Nephron (organoid): ENCODE data around the gene CPXM2.

Experiments
- H3K27ac Mint-ChIP-seq, 3 experiments: 2 replicates each; pipeline ENCODE4 v1.8.0; 2020; ENCODE audit warnings: mixed read lengths in 3 of 3, mild to moderate bottlenecking in 2 of 3, moderate library complexity in 1 of 3
- H3K27me3 Mint-ChIP-seq: 2 replicates; pipeline ENCODE4 v1.8.0; 2021; ENCODE audit warnings: low read depth, mild to moderate bottlenecking, moderate library complexity, mixed read lengths
- H3K36me3 Mint-ChIP-seq: 2 replicates; pipeline ENCODE4 v1.8.0; 2020; ENCODE audit warnings: low read depth, mixed read lengths
- H3K4me1 Mint-ChIP-seq: 2 replicates; pipeline ENCODE4 v1.8.0; 2020; ENCODE audit warnings: mixed read lengths
- H3K4me3 Mint-ChIP-seq, 3 experiments: 2 replicates each; pipeline ENCODE4 v1.8.0; 2020; ENCODE audit warnings: mild to moderate bottlenecking in 3 of 3, mixed read lengths in 3 of 3, moderate library complexity in 2 of 3
- H3K9me3 Mint-ChIP-seq: 2 replicates; pipeline ENCODE4 v1.8.0; 2020; ENCODE audit warnings: mixed read lengths
- TF ChIP-seq, protein P1 (sequence below), 3 experiments: fragments of 200-600 bp; sonication (generic); IDR thresholded peaks; one replicate each; pipeline ENCODE4 v1.5.0; 2021; ENCODE audit warnings: antibody characterized with exemption in 3 of 3; ENCODE audit not compliant: unreplicated experiment in 3 of 3

The CPXM2 gene

DNA sequence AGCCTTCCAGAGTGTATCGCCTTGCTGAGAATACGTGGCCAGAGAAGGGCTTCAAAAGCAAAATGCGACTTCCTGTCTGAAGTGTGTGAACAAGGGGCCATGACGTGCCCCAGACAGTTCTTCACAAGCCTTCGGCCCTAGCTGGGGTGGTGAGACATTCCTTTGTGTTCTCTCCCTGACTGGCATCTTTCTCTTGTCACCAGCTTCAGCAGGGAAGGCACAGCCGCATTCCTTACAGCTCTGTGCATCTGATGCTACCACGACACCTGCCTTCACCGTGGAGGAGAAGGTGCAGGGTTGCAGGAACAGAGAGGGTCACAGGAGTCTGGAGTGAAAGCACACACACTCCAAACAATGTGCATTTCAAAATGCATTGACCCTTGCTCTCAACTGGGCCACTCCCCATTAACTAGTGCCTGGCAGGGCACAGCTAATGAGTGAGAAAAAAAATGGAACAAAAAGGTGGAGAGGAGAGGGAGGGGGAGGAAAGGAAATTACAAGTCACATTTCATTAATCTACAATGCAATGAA is 132.0 kb downstream of the CPXM2 start:
- H3K4me1 Mint-ChIP-seq: peaks cover 4% of the 10 kb centered on the region
- TF ChIP-seq, protein P1, sequence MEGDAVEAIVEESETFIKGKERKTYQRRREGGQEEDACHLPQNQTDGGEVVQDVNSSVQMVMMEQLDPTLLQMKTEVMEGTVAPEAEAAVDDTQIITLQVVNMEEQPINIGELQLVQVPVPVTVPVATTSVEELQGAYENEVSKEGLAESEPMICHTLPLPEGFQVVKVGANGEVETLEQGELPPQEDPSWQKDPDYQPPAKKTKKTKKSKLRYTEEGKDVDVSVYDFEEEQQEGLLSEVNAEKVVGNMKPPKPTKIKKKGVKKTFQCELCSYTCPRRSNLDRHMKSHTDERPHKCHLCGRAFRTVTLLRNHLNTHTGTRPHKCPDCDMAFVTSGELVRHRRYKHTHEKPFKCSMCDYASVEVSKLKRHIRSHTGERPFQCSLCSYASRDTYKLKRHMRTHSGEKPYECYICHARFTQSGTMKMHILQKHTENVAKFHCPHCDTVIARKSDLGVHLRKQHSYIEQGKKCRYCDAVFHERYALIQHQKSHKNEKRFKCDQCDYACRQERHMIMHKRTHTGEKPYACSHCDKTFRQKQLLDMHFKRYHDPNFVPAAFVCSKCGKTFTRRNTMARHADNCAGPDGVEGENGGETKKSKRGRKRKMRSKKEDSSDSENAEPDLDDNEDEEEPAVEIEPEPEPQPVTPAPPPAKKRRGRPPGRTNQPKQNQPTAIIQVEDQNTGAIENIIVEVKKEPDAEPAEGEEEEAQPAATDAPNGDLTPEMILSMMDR (IDR thresholded peaks at IDR 0.05; ENCODE audit: unreplicated experiment in 3 of 3): no peak
- no peak overlapping the region for H3K4me3 Mint-ChIP-seq
- H3K36me3 Mint-ChIP-seq: no peaks in the 10 kb centered on the region
- no peaks in the 10 kb centered on the region for H3K9me3 Mint-ChIP-seq
- H3K27me3 Mint-ChIP-seq: peaks cover 90% of the 10 kb centered on the region
- H3K27ac Mint-ChIP-seq: no peak overlapping the region

DNA sequence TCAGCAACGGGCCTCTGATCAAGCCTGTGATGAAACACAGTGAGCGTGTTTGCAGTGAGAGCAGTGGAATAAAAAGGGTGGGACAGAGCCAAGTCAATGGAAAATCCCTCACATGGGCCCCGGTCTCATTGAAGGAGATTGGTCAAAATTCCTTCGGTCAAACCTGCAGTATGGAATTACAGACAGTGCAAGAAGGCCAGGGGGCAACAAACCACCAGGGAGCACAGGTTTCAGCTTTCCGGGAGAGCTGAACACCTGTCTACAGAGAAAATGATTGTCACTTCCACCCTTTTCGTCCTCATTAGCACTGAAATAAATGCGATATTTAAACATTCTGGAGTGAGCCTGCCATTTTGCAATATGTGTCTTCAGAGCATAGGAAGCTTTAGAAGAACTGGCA is 132.6 kb downstream of the CPXM2 start:
- no peaks in the 10 kb centered on the region for H3K9me3 Mint-ChIP-seq
- H3K4me3 Mint-ChIP-seq: no peak overlapping the region
- TF ChIP-seq, protein P1 (IDR thresholded peaks at IDR 0.05; ENCODE audit: unreplicated experiment in 3 of 3): no peak
- H3K36me3 Mint-ChIP-seq: no peaks in the 10 kb centered on the region
- H3K27ac Mint-ChIP-seq: no peak overlapping the region
- peaks cover 92% of the 10 kb centered on the region for H3K27me3 Mint-ChIP-seq
- peaks cover 4% of the 10 kb centered on the region for H3K4me1 Mint-ChIP-seq

GRCh38 chr10:123757853-123758252 is 133.8 kb downstream of the CPXM2 start:
- Mint-ChIP-seq H3K4me1 (peaks cover 4% of the 10 kb centered on the region), H3K9me3 (no peaks in the 10 kb centered on the region), H3K36me3 (no peaks in the 10 kb centered on the region), H3K27me3 (peaks cover 92% of the 10 kb centered on the region), H3K4me3 (no peak overlapping the region), H3K27ac (no peak overlapping the region)
- TF ChIP-seq, protein P1 (IDR thresholded peaks at IDR 0.05; ENCODE audit: unreplicated experiment in 3 of 3): no peak

- H3K4me1 Mint-ChIP-seq: peaks cover 4% of the 10 kb centered on the region
- H3K36me3 Mint-ChIP-seq: peaks cover 4% of the 10 kb centered on the region
- no peak overlapping the region for H3K27ac Mint-ChIP-seq
- H3K4me3 Mint-ChIP-seq: no peak overlapping the region
- TF ChIP-seq, protein P1 (IDR thresholded peaks at IDR 0.05; ENCODE audit: unreplicated experiment in 3 of 3): no peak
- H3K9me3 Mint-ChIP-seq: peaks cover 8% of the 10 kb centered on the region
- H3K27me3 Mint-ChIP-seq: peaks cover 93% of the 10 kb centered on the region
Observed at GRCh38 chr10:123755061-123755460, 136.5 kb downstream of the CPXM2 start.

DNA sequence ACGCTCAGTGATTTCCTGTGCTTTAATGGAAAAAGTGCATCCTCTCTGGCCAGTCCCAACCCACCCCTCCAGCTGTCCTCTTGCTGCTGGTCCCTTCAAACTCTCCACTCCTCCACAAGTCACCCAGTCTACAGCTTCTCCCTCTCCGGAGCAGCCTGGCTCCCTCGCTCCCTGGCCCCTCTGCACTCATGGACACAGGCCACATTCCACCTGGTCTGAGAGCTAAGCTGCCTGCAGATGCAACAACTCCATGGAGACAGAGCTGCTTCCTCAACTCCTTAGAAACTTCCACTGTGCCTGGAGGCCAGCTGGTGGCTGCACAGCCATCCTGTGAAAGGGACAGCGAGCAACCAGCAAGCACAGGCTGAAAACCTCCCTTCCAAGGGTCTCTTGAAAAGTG is 137.5 kb downstream of the CPXM2 start:
- Mint-ChIP-seq H3K4me1 (no peaks in the 10 kb centered on the region), H3K9me3 (peaks cover 8% of the 10 kb centered on the region), H3K36me3 (peaks cover 4% of the 10 kb centered on the region), H3K4me3 (no peak overlapping the region), H3K27ac (no peak overlapping the region), H3K27me3 (peaks cover 89% of the 10 kb centered on the region)
- TF ChIP-seq, protein P1 (IDR thresholded peaks at IDR 0.05; ENCODE audit: unreplicated experiment in 3 of 3): no peak

- Mint-ChIP-seq H3K9me3 (peaks cover 8% of the 10 kb centered on the region), H3K27ac (no peak overlapping the region), H3K4me3 (no peak overlapping the region), H3K4me1 (peaks cover 4% of the 10 kb centered on the region), H3K36me3 (peaks cover 4% of the 10 kb centered on the region), H3K27me3 (peaks cover 83% of the 10 kb centered on the region)
- TF ChIP-seq, protein P1 (IDR thresholded peaks at IDR 0.05; ENCODE audit: unreplicated experiment in 3 of 3): no peak
Observed at GRCh38 chr10:123751342-123752134, 140.1 kb downstream of the CPXM2 start.
